Neural cell (in vitro differentiated cells): Measurements from ENCODE around the gene RLN3. TPM values are rescaled to one million over a fixed set of nuclear protein-coding genes. Genes with fewer than 3 reads are reported as not detected.
A peak's percentile ranks its signal among the peaks of the same experiment; 100 is the strongest.

Source experiments
- H2AFZ ChIP-seq: fragments of 200-600, 300-800 bp; sonication (generic), shearing (Covaris generic); 2 replicates; pipeline ENCODE4 v1.6.0; 2014; ENCODE audit warnings: low read depth, mild to moderate bottlenecking, antibody characterized with exemption, low read length, moderate library complexity
- H3F3A ChIP-seq: fragments of 200-600 bp; shearing (Covaris generic); 2 replicates; pipeline ENCODE4 v1.6.1; 2016; ENCODE audit warnings: mild to moderate bottlenecking, moderate library complexity, mixed read lengths, antibody characterized with exemption, low read length; ENCODE audit not compliant: insufficient read depth, poor library complexity, severe bottlenecking
- H3K27ac ChIP-seq: fragments of 200-600, 300-800 bp; sonication (generic), shearing (Covaris generic); 2 replicates; pipeline ENCODE4 v1.5.1; 2014; ENCODE audit warnings: mild to moderate bottlenecking, low read length, moderate library complexity
- H3K27me3 ChIP-seq: fragments of 300-800, 200-600 bp; sonication (generic), shearing (Covaris generic); 2 replicates; pipeline ENCODE4 v1.6.0; 2014; ENCODE audit warnings: mild to moderate bottlenecking, low read depth, low read length, moderate library complexity; ENCODE audit not compliant: insufficient read depth
- H3K36me3 ChIP-seq: fragments of 300-800, 200-600 bp; sonication (generic), shearing (Covaris generic); 2 replicates; pipeline ENCODE4 v1.5.1; 2014; ENCODE audit warnings: mild to moderate bottlenecking, antibody characterized with exemption, low read length, moderate library complexity; ENCODE audit not compliant: insufficient read depth
- H3K4me2 ChIP-seq: fragments of 300-800, 200-600 bp; sonication (generic), shearing (Covaris generic); 2 replicates; pipeline ENCODE4 v1.6.0; 2014; ENCODE audit warnings: mild to moderate bottlenecking, low read length
- H3K4me3 ChIP-seq: fragments of 300-800, 200-600 bp; sonication (generic), shearing (Covaris generic); 2 replicates; pipeline ENCODE4 v1.5.1; 2014; ENCODE audit warnings: mild to moderate bottlenecking, low read length, moderate library complexity
- H3K79me2 ChIP-seq: fragments of 200-600 bp; shearing (Covaris generic); replicated peaks from 2 replicates; pipeline ENCODE4 v1.6.0; 2014; ENCODE audit warnings: mild to moderate bottlenecking, low read length, moderate library complexity; ENCODE audit not compliant: insufficient read depth
- H3K9ac ChIP-seq: fragments of 300-800, 200-600 bp; sonication (generic), shearing (Covaris generic); 2 replicates; pipeline ENCODE4 v1.6.1; 2016; ENCODE audit warnings: mild to moderate bottlenecking, low read length, mixed read lengths
- H3K9me2 ChIP-seq: fragments of 200-600 bp; shearing (Covaris generic); 2 replicates; pipeline ENCODE4 v1.6.1; 2016; ENCODE audit warnings: mild to moderate bottlenecking, low read length, mixed read lengths; ENCODE audit not compliant: insufficient read depth
- H3K9me3 ChIP-seq: fragments of 200-600, 300-800 bp; sonication (generic), shearing (Covaris generic); 2 replicates; pipeline ENCODE4 v1.6.1; 2016; ENCODE audit warnings: mild to moderate bottlenecking, mixed run types, low read length, moderate library complexity, mixed read lengths
- H4K20me1 ChIP-seq: fragments of 200-600 bp; shearing (Covaris generic); 2 replicates; pipeline ENCODE4 v1.6.1; 2016; ENCODE audit warnings: mild to moderate bottlenecking, mixed run types; ENCODE audit not compliant: insufficient read depth
- EP300 ChIP-seq: fragments of 450-650 bp; conservative IDR thresholded peaks from 2 replicates; pipeline ENCODE4 v1.6.1; 2014; ENCODE audit warnings: antibody characterized with exemption, mild to moderate bottlenecking, moderate library complexity; ENCODE audit not compliant: poor library complexity, severe bottlenecking
- EZH2 ChIP-seq: fragments of 200-600, 300-800 bp; shearing (Covaris generic), sonication (generic); IDR thresholded peaks from 2 replicates; pipeline ENCODE4 v1.6.1; 2014; ENCODE audit warnings: antibody characterized with exemption, low read length, borderline replicate concordance, mild to moderate bottlenecking; ENCODE audit not compliant: insufficient read depth, poor library complexity, severe bottlenecking
- MXI1 ChIP-seq: fragments of 450-650 bp; conservative IDR thresholded peaks from 2 replicates; pipeline ENCODE4 v1.6.1; 2014; ENCODE audit warnings: antibody characterized with exemption, mild to moderate bottlenecking; ENCODE audit not compliant: poor library complexity, severe bottlenecking
- POLR2AphosphoS5 ChIP-seq: IDR thresholded peaks from 2 replicates; pipeline ENCODE4 v1.6.1; 2012
- RAD21 ChIP-seq: fragments of 450-650 bp; conservative IDR thresholded peaks from 2 replicates; pipeline ENCODE4 v1.6.1; 2014; ENCODE audit warnings: antibody characterized with exemption, mild to moderate bottlenecking, moderate library complexity
- SMC3 ChIP-seq: fragments of 450-650 bp; conservative IDR thresholded peaks from 2 replicates; pipeline ENCODE4 v1.6.1; 2014; ENCODE audit warnings: antibody characterized with exemption, mild to moderate bottlenecking, moderate library complexity; ENCODE audit not compliant: poor library complexity
- TAF1 ChIP-seq: IDR thresholded peaks from 2 replicates; pipeline ENCODE4 v1.6.1; 2012; ENCODE audit warnings: low read depth
- polyA plus RNA-seq: library from polyadenylated mRNA; depleted of rRNA; stranded (reverse); fragments of >200 nt; gene quantifications from 2 replicates; pipeline ENCODE4 v1.2.3, GENCODE V29; 2014
- TF ChIP-seq, protein P1 (sequence below): IDR thresholded peaks from 2 replicates; pipeline ENCODE4 v1.6.1; 2012; ENCODE audit warnings: borderline replicate concordance
- TF ChIP-seq, protein P2 (sequence below): fragments of 450-650 bp; IDR thresholded peaks from 2 replicates; pipeline ENCODE4 v1.5.1; 2014; ENCODE audit warnings: antibody characterized with exemption, mild to moderate bottlenecking, moderate library complexity; ENCODE audit not compliant: poor library complexity, severe bottlenecking

The RLN3 gene
- polyA plus RNA-seq, 1 donor from 2014 or later, result not detected

DNA sequence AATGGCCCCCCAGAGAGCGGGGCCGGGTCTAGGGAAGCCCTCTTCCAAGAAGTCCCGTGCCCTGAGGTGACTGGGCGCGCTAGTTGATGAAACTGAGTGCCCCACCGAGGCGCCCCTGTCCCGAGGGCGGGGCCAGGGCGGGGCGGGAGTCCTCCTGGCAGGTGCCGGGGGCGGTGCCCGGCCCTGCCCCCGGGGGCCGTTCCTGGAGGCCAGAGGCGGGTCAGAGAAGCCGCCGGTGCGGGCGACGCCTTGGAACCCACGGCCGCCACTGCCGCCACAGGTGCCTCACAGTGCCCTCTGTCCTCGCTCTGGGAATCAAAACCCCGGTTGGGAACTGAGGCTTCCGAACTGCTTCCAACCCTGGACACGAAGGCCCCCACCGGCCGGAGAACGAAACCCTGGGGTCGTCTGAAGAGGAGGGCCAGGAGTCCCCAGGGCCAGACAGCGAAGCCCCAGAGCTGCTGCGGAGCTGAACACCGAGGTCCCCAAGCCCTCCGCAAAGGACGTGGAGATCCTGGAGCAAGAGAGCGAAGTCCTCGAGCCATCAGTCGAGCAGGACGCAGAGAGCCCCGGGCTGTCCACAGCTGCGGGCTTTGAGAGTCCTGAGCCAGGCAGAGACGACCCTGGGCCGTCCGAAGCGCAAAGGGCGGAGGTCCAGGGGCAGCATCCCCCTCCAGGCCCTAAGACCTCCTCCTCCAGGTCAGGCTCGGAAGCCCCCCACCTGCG lies 44.8 kb downstream of the RLN3 start, which contains the start of gene MISP3:
MISP3 (plus strand) TSS at position 252 of the 726 bp plus-strand sequence. CDS start 524 bp downstream, outside the sequence.
- peak within 1 kb of the TSS; percentile 69 for H3K9ac ChIP-seq
- H3K36me3 ChIP-seq, result no peaks in the 10 kb centered on the region
- peak within 1 kb of the TSS; percentile 53 for H3K27ac ChIP-seq
- H3K9me3 ChIP-seq, result no peaks in the 10 kb centered on the region
- H2AFZ ChIP-seq, result peak within 1 kb of the TSS; percentile 60
- no peaks in the 10 kb centered on the region for H4K20me1 ChIP-seq
- H3K4me3 ChIP-seq, result peak within 1 kb of the TSS; percentile 87
- H3K4me2 ChIP-seq, result no peak within 1 kb of the TSS
- peaks cover 15% of the 10 kb centered on the region for H3K27me3 ChIP-seq
- TF ChIP-seq POLR2AphosphoS5, result no peak
- no peak for TF ChIP-seq EZH2
- TF ChIP-seq, protein P1, sequence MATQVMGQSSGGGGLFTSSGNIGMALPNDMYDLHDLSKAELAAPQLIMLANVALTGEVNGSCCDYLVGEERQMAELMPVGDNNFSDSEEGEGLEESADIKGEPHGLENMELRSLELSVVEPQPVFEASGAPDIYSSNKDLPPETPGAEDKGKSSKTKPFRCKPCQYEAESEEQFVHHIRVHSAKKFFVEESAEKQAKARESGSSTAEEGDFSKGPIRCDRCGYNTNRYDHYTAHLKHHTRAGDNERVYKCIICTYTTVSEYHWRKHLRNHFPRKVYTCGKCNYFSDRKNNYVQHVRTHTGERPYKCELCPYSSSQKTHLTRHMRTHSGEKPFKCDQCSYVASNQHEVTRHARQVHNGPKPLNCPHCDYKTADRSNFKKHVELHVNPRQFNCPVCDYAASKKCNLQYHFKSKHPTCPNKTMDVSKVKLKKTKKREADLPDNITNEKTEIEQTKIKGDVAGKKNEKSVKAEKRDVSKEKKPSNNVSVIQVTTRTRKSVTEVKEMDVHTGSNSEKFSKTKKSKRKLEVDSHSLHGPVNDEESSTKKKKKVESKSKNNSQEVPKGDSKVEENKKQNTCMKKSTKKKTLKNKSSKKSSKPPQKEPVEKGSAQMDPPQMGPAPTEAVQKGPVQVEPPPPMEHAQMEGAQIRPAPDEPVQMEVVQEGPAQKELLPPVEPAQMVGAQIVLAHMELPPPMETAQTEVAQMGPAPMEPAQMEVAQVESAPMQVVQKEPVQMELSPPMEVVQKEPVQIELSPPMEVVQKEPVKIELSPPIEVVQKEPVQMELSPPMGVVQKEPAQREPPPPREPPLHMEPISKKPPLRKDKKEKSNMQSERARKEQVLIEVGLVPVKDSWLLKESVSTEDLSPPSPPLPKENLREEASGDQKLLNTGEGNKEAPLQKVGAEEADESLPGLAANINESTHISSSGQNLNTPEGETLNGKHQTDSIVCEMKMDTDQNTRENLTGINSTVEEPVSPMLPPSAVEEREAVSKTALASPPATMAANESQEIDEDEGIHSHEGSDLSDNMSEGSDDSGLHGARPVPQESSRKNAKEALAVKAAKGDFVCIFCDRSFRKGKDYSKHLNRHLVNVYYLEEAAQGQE, result no peak
- no peak for TF ChIP-seq TAF1
- TF ChIP-seq SMC3, result no peak
- no peak for TF ChIP-seq RAD21
- no peak for TF ChIP-seq EP300
- TF ChIP-seq, protein P2, sequence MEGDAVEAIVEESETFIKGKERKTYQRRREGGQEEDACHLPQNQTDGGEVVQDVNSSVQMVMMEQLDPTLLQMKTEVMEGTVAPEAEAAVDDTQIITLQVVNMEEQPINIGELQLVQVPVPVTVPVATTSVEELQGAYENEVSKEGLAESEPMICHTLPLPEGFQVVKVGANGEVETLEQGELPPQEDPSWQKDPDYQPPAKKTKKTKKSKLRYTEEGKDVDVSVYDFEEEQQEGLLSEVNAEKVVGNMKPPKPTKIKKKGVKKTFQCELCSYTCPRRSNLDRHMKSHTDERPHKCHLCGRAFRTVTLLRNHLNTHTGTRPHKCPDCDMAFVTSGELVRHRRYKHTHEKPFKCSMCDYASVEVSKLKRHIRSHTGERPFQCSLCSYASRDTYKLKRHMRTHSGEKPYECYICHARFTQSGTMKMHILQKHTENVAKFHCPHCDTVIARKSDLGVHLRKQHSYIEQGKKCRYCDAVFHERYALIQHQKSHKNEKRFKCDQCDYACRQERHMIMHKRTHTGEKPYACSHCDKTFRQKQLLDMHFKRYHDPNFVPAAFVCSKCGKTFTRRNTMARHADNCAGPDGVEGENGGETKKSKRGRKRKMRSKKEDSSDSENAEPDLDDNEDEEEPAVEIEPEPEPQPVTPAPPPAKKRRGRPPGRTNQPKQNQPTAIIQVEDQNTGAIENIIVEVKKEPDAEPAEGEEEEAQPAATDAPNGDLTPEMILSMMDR, result no peak
- no peak for TF ChIP-seq MXI1
- no peaks in the 10 kb centered on the region for H3K79me2 ChIP-seq
- H3F3A ChIP-seq, result no peaks in the 10 kb centered on the region
- no peaks in the 10 kb centered on the region for H3K9me2 ChIP-seq

GRCh38 chr19:14073261-14073924 lies 45.4 kb downstream of the RLN3 start:
- peak overlapping the region; percentile 60 for H2AFZ ChIP-seq
- TF ChIP-seq EP300 (no peak), RAD21 (no peak), MXI1 (peak; percentile 69), EZH2 (no peak), SMC3 (peak; percentile 65), POLR2AphosphoS5 (peak; percentile 22), TAF1 (peak; percentile 36)
- TF ChIP-seq, protein P2, result peak; percentile 84
- TF ChIP-seq, protein P1, result peak; percentile 16

More at GRCh38 chr19:14073261-14073924, 45.4 kb downstream of the RLN3 start:
- no peaks in the 10 kb centered on the region for H3K36me3 ChIP-seq
- H3K9me3 ChIP-seq, result no peaks in the 10 kb centered on the region
- H3K27me3 ChIP-seq, result peaks cover 15% of the 10 kb centered on the region
- no peaks in the 10 kb centered on the region for H3F3A ChIP-seq
- H3K9me2 ChIP-seq, result no peaks in the 10 kb centered on the region
- H3K4me2 ChIP-seq, result peak overlapping the region; percentile 84
- H3K27ac ChIP-seq, result peak overlapping the region; percentile 53
- no peaks in the 10 kb centered on the region for H3K79me2 ChIP-seq
- peak overlapping the region; percentile 69 for H3K9ac ChIP-seq
- H4K20me1 ChIP-seq, result no peaks in the 10 kb centered on the region
- H3K4me3 ChIP-seq, result peak overlapping the region; percentile 87
